ENCODE data around the gene SEC23IP. TPM values are rescaled to one million over a fixed set of nuclear protein-coding genes. Genes with fewer than 3 reads are reported as not detected.

SEC23IP gene
- total and polyA plus RNA-seq, 4 donors, result 15.9 to 36.0 (median 34.1) TPM

- Histone ChIP-seq H3K27ac (ENCODE audit: low read depth, low read length) (no peak overlapping the region), H3K36me3 (ENCODE audit: control insufficient read depth, insufficient read depth, low read length) (peaks cover 16% of the 10 kb centered on the region), H3K27me3 (ENCODE audit: control insufficient read depth, insufficient read depth, low read length) (no peaks in the 10 kb centered on the region), H3K4me3 (ENCODE audit: low read depth, low read length) (no peak overlapping the region), H3K9me3 (ENCODE audit: control insufficient read depth, insufficient read depth, low read length) (no peaks in the 10 kb centered on the region), H3K4me1 (ENCODE audit: control insufficient read depth, insufficient read depth, low read length) (no peaks in the 10 kb centered on the region)
- 100% methylated on average over 3 of the region's 3 CpGs for WGBS (ENCODE audit: insufficient coverage)
- DNase-seq (ENCODE audit: low read depth in 4 of 6, low spot score in 6 of 6), result no peak
Measured at GRCh38 chr10:119919271-119919670, 26.7 kb downstream of the SEC23IP start.

- Histone ChIP-seq H3K9me3 (ENCODE audit: control insufficient read depth, insufficient read depth, low read length) (no peaks in the 10 kb centered on the region), H3K27ac (ENCODE audit: low read depth, low read length) (no peak overlapping the region), H3K27me3 (ENCODE audit: control insufficient read depth, insufficient read depth, low read length) (no peaks in the 10 kb centered on the region), H3K36me3 (ENCODE audit: control insufficient read depth, insufficient read depth, low read length) (peaks cover 21% of the 10 kb centered on the region), H3K4me1 (ENCODE audit: control insufficient read depth, insufficient read depth, low read length) (no peaks in the 10 kb centered on the region), H3K4me3 (ENCODE audit: low read depth, low read length) (no peak overlapping the region)
- DNase-seq (ENCODE audit: low read depth in 4 of 6, low spot score in 6 of 6), result no peak
- no CpG with 5 or more reads among the region's 1 CpG for WGBS (ENCODE audit: insufficient coverage)
Measured at GRCh38 chr10:119919826-119920225, 27.3 kb downstream of the SEC23IP start.

GRCh38 chr10:119928411-119928810 lies 35.9 kb downstream of the SEC23IP start:
- no peaks in the 10 kb centered on the region for H3K27me3 ChIP-seq (ENCODE audit: control insufficient read depth, insufficient read depth, low read length)
- no peaks in the 10 kb centered on the region for H3K4me1 ChIP-seq (ENCODE audit: control insufficient read depth, insufficient read depth, low read length)
- DNase-seq (ENCODE audit: low read depth in 4 of 6, low spot score in 6 of 6), result no peak
- no peak overlapping the region for H3K4me3 ChIP-seq (ENCODE audit: low read depth, low read length)
- peaks cover 18% of the 10 kb centered on the region for H3K36me3 ChIP-seq (ENCODE audit: control insufficient read depth, insufficient read depth, low read length)
- H3K27ac ChIP-seq (ENCODE audit: low read depth, low read length), result no peak overlapping the region
- no peaks in the 10 kb centered on the region for H3K9me3 ChIP-seq (ENCODE audit: control insufficient read depth, insufficient read depth, low read length)

- Histone ChIP-seq H3K27me3 (ENCODE audit: control insufficient read depth, insufficient read depth, low read length) (no peaks in the 10 kb centered on the region), H3K4me3 (ENCODE audit: low read depth, low read length) (no peak overlapping the region), H3K27ac (ENCODE audit: low read depth, low read length) (no peak overlapping the region), H3K9me3 (ENCODE audit: control insufficient read depth, insufficient read depth, low read length) (no peaks in the 10 kb centered on the region), H3K4me1 (ENCODE audit: control insufficient read depth, insufficient read depth, low read length) (no peaks in the 10 kb centered on the region), H3K36me3 (ENCODE audit: control insufficient read depth, insufficient read depth, low read length) (peaks cover 23% of the 10 kb centered on the region)
- WGBS (ENCODE audit: insufficient coverage), result 56% methylated on average over 2 of the region's 4 CpGs
- DNase-seq (ENCODE audit: low read depth in 4 of 6, low spot score in 6 of 6), result no peak
Measured at GRCh38 chr10:119931871-119932270, 39.3 kb downstream of the SEC23IP start.

- no peaks in the 10 kb centered on the region for H3K27me3 ChIP-seq (ENCODE audit: control insufficient read depth, insufficient read depth, low read length)
- peaks cover 20% of the 10 kb centered on the region for H3K36me3 ChIP-seq (ENCODE audit: control insufficient read depth, insufficient read depth, low read length)
- no peak overlapping the region for H3K4me3 ChIP-seq (ENCODE audit: low read depth, low read length)
- no peak overlapping the region for H3K27ac ChIP-seq (ENCODE audit: low read depth, low read length)
- DNase-seq (ENCODE audit: low read depth in 4 of 6, low spot score in 6 of 6), result no peak
- WGBS (ENCODE audit: insufficient coverage), result 80% methylated on average over 3 of the region's 4 CpGs
- no peaks in the 10 kb centered on the region for H3K9me3 ChIP-seq (ENCODE audit: control insufficient read depth, insufficient read depth, low read length)
- no peaks in the 10 kb centered on the region for H3K4me1 ChIP-seq (ENCODE audit: control insufficient read depth, insufficient read depth, low read length)
Measured at GRCh38 chr10:119932631-119933030, 40.1 kb downstream of the SEC23IP start.

- no peaks in the 10 kb centered on the region for H3K27me3 ChIP-seq (ENCODE audit: control insufficient read depth, insufficient read depth, low read length)
- no peaks in the 10 kb centered on the region for H3K9me3 ChIP-seq (ENCODE audit: control insufficient read depth, insufficient read depth, low read length)
- H3K4me1 ChIP-seq (ENCODE audit: control insufficient read depth, insufficient read depth, low read length), result no peaks in the 10 kb centered on the region
- DNase-seq (ENCODE audit: low read depth in 4 of 6, low spot score in 6 of 6), result peak; percentile 33 to 94 (median 58)
- H3K36me3 ChIP-seq (ENCODE audit: control insufficient read depth, insufficient read depth, low read length), result peaks cover 20% of the 10 kb centered on the region
- H3K27ac ChIP-seq (ENCODE audit: low read depth, low read length), result no peak overlapping the region
- H3K4me3 ChIP-seq (ENCODE audit: low read depth, low read length), result no peak overlapping the region
- no CpG with 5 or more reads among the region's 3 CpGs for WGBS (ENCODE audit: insufficient coverage)
Measured at GRCh38 chr10:119933179-119933578, 40.6 kb downstream of the SEC23IP start.

- WGBS (ENCODE audit: insufficient coverage), result no CpG with 5 or more reads among the region's 3 CpGs
- Histone ChIP-seq H3K9me3 (ENCODE audit: control insufficient read depth, insufficient read depth, low read length) (no peaks in the 10 kb centered on the region), H3K4me3 (ENCODE audit: low read depth, low read length) (no peak overlapping the region), H3K4me1 (ENCODE audit: control insufficient read depth, insufficient read depth, low read length) (no peaks in the 10 kb centered on the region), H3K27ac (ENCODE audit: low read depth, low read length) (no peak overlapping the region), H3K36me3 (ENCODE audit: control insufficient read depth, insufficient read depth, low read length) (peaks cover 18% of the 10 kb centered on the region), H3K27me3 (ENCODE audit: control insufficient read depth, insufficient read depth, low read length) (no peaks in the 10 kb centered on the region)
- no peak for DNase-seq (ENCODE audit: low read depth in 4 of 6, low spot score in 6 of 6)
Measured at GRCh38 chr10:119940487-119940886, 48.0 kb downstream of the SEC23IP start.

- Histone ChIP-seq H3K27ac (ENCODE audit: low read depth, low read length) (no peak overlapping the region), H3K27me3 (ENCODE audit: control insufficient read depth, insufficient read depth, low read length) (no peaks in the 10 kb centered on the region), H3K36me3 (ENCODE audit: control insufficient read depth, insufficient read depth, low read length) (peaks cover 9% of the 10 kb centered on the region), H3K9me3 (ENCODE audit: control insufficient read depth, insufficient read depth, low read length) (no peaks in the 10 kb centered on the region), H3K4me3 (ENCODE audit: low read depth, low read length) (no peak overlapping the region), H3K4me1 (ENCODE audit: control insufficient read depth, insufficient read depth, low read length) (no peaks in the 10 kb centered on the region)
- WGBS (ENCODE audit: insufficient coverage), result no CpG with 5 or more reads among the region's 2 CpGs
- no peak for DNase-seq (ENCODE audit: low read depth in 4 of 6, low spot score in 6 of 6)
Measured at GRCh38 chr10:119942973-119943372, 50.4 kb downstream of the SEC23IP start.

- WGBS (ENCODE audit: insufficient coverage), result no CpG with 5 or more reads among the region's 3 CpGs
- H3K36me3 ChIP-seq (ENCODE audit: control insufficient read depth, insufficient read depth, low read length), result peaks cover 2% of the 10 kb centered on the region
- DNase-seq (ENCODE audit: low read depth in 4 of 6, low spot score in 6 of 6), result no peak
- no peaks in the 10 kb centered on the region for H3K27me3 ChIP-seq (ENCODE audit: control insufficient read depth, insufficient read depth, low read length)
- H3K9me3 ChIP-seq (ENCODE audit: control insufficient read depth, insufficient read depth, low read length), result no peaks in the 10 kb centered on the region
- H3K4me1 ChIP-seq (ENCODE audit: control insufficient read depth, insufficient read depth, low read length), result no peaks in the 10 kb centered on the region
- no peak overlapping the region for H3K4me3 ChIP-seq (ENCODE audit: low read depth, low read length)
- H3K27ac ChIP-seq (ENCODE audit: low read depth, low read length), result no peak overlapping the region
Measured at GRCh38 chr10:119945805-119946204, 53.3 kb downstream of the SEC23IP start.

GRCh38 chr10:119947300-119947699 lies 54.8 kb downstream of the SEC23IP start:
- 68% methylated on average over 5 of the region's 6 CpGs for WGBS (ENCODE audit: insufficient coverage)
- no peak overlapping the region for H3K27ac ChIP-seq (ENCODE audit: low read depth, low read length)
- H3K9me3 ChIP-seq (ENCODE audit: control insufficient read depth, insufficient read depth, low read length), result no peaks in the 10 kb centered on the region
- no peak overlapping the region for H3K4me3 ChIP-seq (ENCODE audit: low read depth, low read length)
- peak in 2 of 6 donors; percentile 23 to 51 for DNase-seq (ENCODE audit: low read depth in 4 of 6, low spot score in 6 of 6)
- H3K27me3 ChIP-seq (ENCODE audit: control insufficient read depth, insufficient read depth, low read length), result no peaks in the 10 kb centered on the region
- peaks cover 2% of the 10 kb centered on the region for H3K36me3 ChIP-seq (ENCODE audit: control insufficient read depth, insufficient read depth, low read length)
- no peaks in the 10 kb centered on the region for H3K4me1 ChIP-seq (ENCODE audit: control insufficient read depth, insufficient read depth, low read length)
